ENCODE data around the gene C2orf92. TPM values are rescaled to one million over a fixed set of nuclear protein-coding genes. Genes with fewer than 3 reads are reported as not detected.

C2orf92 gene
- polyA plus RNA-seq, 2 of the 4 experiments (the other 2 are of a cell fraction), result 1.1 to 2.7 TPM

GRCh38 chr2:97723156-97724072, 53.9 kb downstream of the C2orf92 start (continued):
- TF ChIP-seq FOSB (CRISPR knock-in tag; IDR thresholded peaks at IDR 0.05) (no peak), TFCP2L1 (CRISPR knock-in tag; IDR thresholded peaks at IDR 0.05) (no peak), POLR2AphosphoS2 (conservative IDR thresholded peaks at IDR 0.05; ENCODE audit: low read length) (no peak), JUN (IDR thresholded peaks at IDR 0.05) (no peak), SMC3 (IDR thresholded peaks at IDR 0.05) (no peak), EP300 (IDR thresholded peaks at IDR 0.05) (no peak), RCOR1 (IDR thresholded peaks at IDR 0.05; ENCODE audit: low read depth, low read length) (no peak), ZFP36 (IDR thresholded peaks at IDR 0.05; ENCODE audit: borderline replicate concordance, partially characterized antibody) (no peak), FOXS1 (CRISPR knock-in tag; IDR thresholded peaks at IDR 0.05) (no peak)
- TF ChIP-seq, protein P1, sequence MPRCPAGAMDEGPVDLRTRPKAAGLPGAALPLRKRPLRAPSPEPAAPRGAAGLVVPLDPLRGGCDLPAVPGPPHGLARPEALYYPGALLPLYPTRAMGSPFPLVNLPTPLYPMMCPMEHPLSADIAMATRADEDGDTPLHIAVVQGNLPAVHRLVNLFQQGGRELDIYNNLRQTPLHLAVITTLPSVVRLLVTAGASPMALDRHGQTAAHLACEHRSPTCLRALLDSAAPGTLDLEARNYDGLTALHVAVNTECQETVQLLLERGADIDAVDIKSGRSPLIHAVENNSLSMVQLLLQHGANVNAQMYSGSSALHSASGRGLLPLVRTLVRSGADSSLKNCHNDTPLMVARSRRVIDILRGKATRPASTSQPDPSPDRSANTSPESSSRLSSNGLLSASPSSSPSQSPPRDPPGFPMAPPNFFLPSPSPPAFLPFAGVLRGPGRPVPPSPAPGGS (IDR thresholded peaks at IDR 0.05), result no peak
- TF ChIP-seq, protein P2, sequence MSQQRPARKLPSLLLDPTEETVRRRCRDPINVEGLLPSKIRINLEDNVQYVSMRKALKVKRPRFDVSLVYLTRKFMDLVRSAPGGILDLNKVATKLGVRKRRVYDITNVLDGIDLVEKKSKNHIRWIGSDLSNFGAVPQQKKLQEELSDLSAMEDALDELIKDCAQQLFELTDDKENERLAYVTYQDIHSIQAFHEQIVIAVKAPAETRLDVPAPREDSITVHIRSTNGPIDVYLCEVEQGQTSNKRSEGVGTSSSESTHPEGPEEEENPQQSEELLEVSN (IDR thresholded peaks at IDR 0.05; ENCODE audit: borderline replicate concordance, low read depth), result no peak

DNA sequence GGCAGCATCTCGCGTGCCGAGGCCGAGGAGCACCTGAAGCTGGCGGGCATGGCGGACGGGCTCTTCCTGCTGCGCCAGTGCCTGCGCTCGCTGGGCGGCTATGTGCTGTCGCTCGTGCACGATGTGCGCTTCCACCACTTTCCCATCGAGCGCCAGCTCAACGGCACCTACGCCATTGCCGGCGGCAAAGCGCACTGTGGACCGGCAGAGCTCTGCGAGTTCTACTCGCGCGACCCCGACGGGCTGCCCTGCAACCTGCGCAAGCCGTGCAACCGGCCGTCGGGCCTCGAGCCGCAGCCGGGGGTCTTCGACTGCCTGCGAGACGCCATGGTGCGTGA, 54.5 kb downstream of the C2orf92 start:
- WGBS (ENCODE audit: missing lambda C conversion rate), result 94% methylated on average over 33 of the region's 41 CpGs
- no peak for DNase-seq (ENCODE audit: low read depth in 1 of 2, low spot score in 1 of 2)
- TF ChIP-seq FOSB (CRISPR knock-in tag; IDR thresholded peaks at IDR 0.05), result no peak
- no peak for TF ChIP-seq GATA3 (IDR thresholded peaks at IDR 0.05; ENCODE audit: borderline replicate concordance)
- TF ChIP-seq EHF (CRISPR knock-in tag; IDR thresholded peaks at IDR 0.05), result no peak
- no peak for TF ChIP-seq ZFP36 (IDR thresholded peaks at IDR 0.05; ENCODE audit: borderline replicate concordance, partially characterized antibody)
- no peak for TF ChIP-seq HEYL (CRISPR knock-in tag; IDR thresholded peaks at IDR 0.05)
- TF ChIP-seq HOXB13 (CRISPR knock-in tag; IDR thresholded peaks at IDR 0.05; ENCODE audit: low read depth), result no peak
- no peak for TF ChIP-seq RCOR1 (IDR thresholded peaks at IDR 0.05; ENCODE audit: low read depth, low read length)
- TF ChIP-seq EHMT2 (IDR thresholded peaks at IDR 0.05; ENCODE audit: low read depth), result no peak
- TF ChIP-seq MAFK (IDR thresholded peaks at IDR 0.05; ENCODE audit: partially characterized antibody), result no peak
- CTCF ChIA-PET, result interaction anchor here (4.2 kb wide), 1 partner anchor 17 kb away, joined by 26 read pairs; no protein-coding TSS in a partner anchor
- no peak for ATAC-seq
- no peak for FAIRE-seq
- H3K4me2 ChIP-seq, result no peak overlapping the region
- H3K4me1 ChIP-seq, result peaks cover 3% of the 10 kb centered on the region; the same call in 1 of the 3 replicates
- H3K9me3 ChIP-seq, result no peaks in the 10 kb centered on the region
- H3K27ac ChIP-seq, result no peak overlapping the region
- no peak overlapping the region for H3K4me3 ChIP-seq
- POLR2A ChIA-PET, result no interaction called here

GRCh38 chr2:97724501-97724900, 55.0 kb downstream of the C2orf92 start:
- no peak for DNase-seq (ENCODE audit: low read depth in 1 of 2, low spot score in 1 of 2)
- POLR2A ChIA-PET, result no interaction called here
- no peak for FAIRE-seq
- H3K4me3 ChIP-seq, result no peak overlapping the region
- H3K27ac ChIP-seq, result no peak overlapping the region
- no peak overlapping the region for H3K4me2 ChIP-seq
- H3K4me1 ChIP-seq, result peaks cover 3% of the 10 kb centered on the region; the same call in 1 of the 3 replicates
- no peak for ATAC-seq
- no peaks in the 10 kb centered on the region for H3K9me3 ChIP-seq
- CTCF ChIA-PET, result interaction anchor here (0.8 to 4.2 kb wide), 2 partner anchors 16 to 24 kb away, joined by 3 to 26 read pairs; no protein-coding TSS in a partner anchor
- 67% methylated on average over 17 of the region's 17 CpGs for WGBS (ENCODE audit: missing lambda C conversion rate)
- TF ChIP-seq ZSCAN20 (CRISPR knock-in tag; IDR thresholded peaks at IDR 0.05) (no peak), JUNB (IDR thresholded peaks at IDR 0.05) (no peak), MAFK (IDR thresholded peaks at IDR 0.05; ENCODE audit: partially characterized antibody) (no peak), EHF (CRISPR knock-in tag; IDR thresholded peaks at IDR 0.05) (no peak), FOSL2 (IDR thresholded peaks at IDR 0.05) (no peak), FOSL2 (CRISPR knock-in tag; IDR thresholded peaks at IDR 0.05) (no peak), HOXB13 (CRISPR knock-in tag; IDR thresholded peaks at IDR 0.05; ENCODE audit: low read depth) (no peak)
- TF ChIP-seq, protein P1 (IDR thresholded peaks at IDR 0.05), result no peak
